RPMI8226 (cell line): ENCODE data around the gene LHX3.

Source experiments
- DNase-seq: peaks from one replicate; pipeline ENCODE4 v3.0.0-alpha.2; 2015

Gene LHX3

DNA sequence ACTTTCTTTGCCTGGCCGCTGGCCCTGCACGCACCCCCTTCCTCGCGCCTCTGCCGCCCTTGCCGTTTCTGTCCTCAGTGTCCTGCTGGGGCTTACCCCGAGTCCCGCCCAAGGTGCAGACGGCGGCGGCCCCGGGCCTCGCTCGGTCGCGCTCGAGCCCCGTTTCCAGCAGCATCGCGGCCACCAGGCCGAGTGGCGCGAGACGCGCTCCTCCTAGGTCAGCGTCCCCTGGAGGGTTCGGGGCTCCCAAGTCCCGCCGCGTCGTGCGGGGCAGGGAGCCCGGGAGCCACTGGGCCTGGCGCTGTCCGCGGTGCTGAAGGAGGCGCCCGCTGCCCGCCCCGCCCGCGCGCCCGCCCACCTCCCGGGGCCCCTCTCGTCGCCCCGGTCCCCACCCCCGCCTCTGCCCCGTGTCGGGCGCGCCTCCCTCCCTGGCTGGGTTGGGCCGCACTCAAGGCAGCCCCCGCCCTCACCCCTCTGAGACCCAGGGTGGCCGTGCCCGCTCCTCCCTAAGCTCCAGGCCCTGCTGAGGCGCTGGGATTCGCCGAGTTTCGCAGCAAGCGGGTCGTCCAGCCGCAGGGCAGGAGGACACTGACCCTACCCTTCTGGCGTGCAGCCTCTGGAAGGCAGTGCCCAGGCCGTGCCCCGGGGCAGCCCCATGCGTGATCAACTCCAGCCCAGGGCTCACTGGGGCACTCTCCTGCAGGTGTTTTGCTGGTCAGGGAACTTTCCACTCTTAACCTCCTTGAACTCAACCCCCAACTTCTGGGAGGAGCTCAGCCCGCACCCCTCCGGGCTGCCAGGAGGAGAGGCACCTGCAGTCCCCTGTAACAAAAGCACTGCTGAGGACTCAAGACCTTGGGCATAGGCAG lies at the start of gene LHX3:
Gene LHX3 (minus strand): TSS at position 291 of the 869 bp plus-strand sequence. CDS start 116 bp downstream, at position 175.
- DNase-seq: peak; percentile 42

DNA sequence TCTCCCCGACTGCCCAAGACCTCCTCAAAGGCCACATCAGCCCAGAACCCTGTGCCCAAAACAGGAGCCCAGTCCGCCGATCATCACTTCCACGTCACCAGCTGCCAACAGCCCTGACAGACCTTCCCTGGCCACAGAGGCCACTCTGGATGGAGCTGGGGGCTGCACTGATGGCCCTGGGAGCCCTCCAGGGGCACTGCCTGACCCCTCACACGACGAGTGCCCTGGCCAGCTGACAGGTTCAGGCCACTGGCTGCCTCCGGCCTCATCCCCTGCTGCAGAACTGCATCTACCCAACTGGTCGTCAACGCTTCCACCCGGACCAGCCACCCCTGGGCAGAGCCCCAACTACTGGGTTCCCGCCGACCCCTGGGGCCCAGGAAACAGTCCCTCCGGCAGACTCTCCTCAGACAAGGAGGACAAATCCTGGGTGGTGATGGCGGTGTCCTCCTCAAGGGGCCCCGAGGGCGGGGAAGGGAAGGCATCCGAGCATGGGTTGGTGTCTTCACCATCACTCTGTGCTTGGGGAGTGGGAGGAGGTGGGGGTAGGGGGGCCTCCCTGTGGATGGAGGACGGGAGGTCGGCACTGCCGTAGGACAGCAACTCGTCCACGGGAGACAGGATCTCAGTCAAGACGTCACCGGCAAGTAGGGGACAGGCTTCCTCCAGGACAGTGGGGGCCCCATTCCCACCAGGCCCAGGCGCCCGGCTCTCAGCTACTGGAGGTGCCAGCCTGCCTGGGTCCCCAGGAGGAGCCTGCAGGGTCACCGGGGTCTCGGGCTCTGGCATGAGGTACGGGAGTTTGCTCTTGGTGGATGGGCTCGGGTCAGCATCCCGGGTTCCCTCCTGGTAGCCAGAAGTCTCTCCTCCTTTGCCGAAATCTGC lies 48.6 kb upstream of the LHX3 start:
- no peak for DNase-seq

DNA sequence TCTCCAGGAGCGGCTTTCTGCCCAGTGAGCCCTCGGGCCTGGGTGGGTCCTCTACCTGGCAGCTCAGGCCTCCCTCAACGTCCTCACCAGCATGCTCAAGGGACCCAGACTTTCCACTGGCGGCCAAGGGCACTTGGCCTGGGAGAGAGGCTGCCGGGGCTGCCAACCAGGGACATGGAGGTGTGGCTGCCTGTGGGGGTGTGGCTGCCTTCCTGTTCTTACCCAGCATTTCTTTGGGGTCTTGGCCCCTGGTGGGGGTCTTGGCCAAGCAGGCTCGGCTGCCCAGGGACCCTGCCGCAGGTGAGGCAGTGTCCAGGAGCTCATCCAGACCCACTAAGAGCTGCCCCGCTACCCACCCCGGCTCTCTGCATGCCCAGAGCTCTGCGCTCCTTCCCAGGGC lies 47.9 kb upstream of the LHX3 start:
- DNase-seq: no peak

DNA sequence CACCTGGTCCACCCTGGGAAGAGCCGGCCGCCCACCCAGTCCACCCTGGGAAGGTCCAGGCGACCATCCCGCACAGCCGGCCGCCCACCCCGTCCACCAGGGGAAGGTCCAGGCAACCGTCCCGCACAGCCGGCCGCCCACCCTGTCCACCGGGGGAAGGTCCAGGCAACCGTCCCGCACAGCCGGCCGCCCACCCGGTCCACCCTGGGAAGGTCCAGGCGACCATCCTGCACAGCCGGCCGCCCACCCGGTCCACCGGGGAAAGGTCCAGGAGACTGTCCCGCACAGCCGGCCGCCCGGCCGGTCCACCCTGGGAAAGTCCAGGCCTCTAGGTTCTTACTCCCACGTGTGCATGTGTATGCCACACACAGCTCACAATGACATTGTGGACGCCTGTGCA lies 47.4 kb upstream of the LHX3 start:
- no peak for DNase-seq

DNA sequence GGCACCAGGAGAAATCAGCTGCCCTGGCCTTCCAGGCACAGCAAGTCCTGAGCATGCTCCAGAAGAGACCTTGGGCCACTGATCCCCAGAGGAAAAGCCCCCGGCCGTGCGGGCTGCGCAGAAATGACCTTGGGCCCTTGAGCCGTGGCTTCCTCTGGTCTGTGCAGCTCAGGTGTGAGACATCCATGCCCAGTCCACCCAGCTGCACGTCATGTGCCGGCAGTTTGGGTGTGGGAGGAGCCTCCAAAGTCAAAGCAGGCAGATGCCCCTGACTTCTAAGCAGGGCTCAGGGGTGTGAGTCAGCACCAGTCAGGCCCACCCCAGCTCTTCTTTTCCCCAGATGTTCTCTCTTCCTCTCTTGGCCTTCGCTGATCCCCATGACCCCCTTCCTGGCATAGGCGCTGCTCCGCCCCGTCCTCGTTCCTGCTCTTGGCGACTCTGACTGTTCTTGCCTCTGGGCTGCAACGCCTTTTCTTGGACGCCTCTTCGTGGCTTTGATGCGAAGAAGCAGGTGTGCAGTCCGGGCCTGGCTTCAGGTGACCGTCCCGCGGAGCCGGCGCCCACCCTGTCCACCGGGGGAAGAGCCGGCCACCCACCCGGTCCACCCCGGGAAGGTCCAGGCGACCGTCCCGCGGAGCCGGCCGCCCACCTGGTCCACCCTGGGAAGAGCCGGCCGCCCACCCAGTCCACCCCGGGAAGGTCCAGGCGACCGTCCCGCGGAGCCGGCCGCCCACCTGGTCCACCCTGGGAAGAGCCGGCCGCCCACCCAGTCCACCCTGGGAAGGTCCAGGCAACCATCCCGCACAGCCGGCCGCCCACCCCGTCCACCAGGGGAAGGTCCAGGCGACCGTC lies 46.6 kb upstream of the LHX3 start:
- DNase-seq: peak; percentile 80

DNA sequence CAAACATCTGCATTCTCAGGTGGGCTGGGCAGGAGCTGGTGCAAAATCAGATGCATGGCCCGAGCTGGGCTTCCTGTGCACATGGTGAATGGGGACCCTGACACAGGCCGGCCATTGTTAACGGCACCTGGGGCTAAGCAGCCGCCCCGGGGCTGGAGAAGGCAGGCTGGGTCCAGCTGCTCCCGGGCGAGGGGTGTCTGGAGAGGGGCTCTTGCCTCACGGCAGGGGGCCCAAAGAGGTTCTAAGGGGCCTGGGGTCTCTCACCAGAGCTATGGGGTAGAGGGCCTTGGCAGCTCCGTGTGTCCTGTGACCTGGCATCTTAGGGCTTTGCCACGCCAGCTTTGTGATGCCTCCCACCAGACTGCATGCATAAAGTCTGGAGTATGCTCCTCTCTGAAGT lies 45.7 kb upstream of the LHX3 start:
- DNase-seq: no peak

DNA sequence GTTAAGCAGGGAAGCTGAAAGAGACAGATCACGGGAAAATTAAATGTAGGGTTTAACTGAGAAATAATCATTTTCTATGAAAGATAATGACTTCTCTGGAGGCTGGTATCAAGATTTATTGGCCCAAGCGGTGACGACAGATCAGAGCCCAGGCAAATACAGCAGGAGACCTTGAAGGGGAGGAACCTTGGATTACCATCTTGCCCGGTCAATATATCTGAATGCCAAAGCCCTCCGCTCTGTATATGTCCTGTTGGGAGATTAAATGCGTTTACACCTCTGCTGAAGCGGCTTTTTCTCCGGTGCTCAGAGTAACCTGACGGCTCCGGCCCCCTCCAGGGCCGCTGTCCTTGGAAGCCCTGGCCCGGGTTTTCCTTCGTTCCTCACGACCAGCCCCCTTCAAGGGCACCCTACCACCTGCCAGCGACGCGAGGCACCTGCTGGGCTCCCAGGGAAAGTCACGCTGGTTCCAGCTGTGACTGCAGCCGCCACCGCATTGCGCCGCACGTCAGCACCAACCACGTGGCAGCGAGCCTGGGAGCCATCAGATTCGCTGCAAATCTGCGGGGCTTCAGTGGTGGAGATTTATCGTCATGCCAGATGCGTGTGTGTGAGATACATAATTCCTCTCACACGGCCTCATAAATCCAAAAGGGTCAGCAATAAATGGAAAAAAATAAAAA lies 45.1 kb upstream of the LHX3 start:
- DNase-seq: no peak

DNA sequence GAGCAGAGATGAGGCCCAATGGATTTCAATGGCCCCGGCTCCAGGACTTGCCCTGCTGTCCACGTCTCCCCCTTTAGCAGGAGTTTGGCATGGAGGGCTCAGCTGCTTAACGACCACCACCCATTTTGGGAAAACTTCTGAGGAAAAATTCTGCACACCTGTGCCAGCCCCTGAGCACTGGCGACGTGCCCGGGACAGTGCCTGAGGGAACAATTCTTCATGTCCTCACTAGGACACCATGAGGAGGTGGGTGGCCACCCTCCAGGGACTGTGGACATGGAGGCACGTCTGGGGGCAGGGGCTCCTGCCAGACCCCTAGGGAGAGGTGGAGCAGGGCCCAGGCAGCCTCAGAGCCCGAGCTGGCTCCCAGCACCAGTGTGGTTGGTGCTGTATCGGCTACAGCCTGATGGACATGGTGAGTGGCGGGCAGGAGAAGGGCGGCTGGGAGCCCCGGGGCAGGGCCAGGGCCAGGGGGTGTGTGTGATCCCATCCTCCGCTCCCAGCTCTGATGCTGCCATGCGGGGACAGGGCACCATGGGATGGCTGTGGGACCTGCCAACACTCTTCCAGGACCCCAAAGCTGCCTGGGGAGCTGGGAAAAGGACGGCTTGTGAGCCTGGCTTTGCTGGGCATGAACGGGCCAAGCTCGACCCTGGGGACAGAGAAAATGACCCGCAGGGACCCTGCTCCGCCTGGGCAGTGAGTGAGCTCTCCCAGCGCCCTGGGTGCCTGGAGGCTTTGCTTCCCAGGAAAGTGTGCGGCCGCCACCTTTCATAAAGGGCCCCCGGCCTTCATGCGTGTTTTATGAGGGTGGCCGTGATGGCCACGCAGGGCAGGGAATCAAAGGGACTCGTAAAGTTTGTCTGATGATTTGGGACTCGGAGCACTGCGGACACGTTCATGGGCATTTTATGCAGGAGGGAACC lies 44.3 kb upstream of the LHX3 start:
- no peak for DNase-seq

DNA sequence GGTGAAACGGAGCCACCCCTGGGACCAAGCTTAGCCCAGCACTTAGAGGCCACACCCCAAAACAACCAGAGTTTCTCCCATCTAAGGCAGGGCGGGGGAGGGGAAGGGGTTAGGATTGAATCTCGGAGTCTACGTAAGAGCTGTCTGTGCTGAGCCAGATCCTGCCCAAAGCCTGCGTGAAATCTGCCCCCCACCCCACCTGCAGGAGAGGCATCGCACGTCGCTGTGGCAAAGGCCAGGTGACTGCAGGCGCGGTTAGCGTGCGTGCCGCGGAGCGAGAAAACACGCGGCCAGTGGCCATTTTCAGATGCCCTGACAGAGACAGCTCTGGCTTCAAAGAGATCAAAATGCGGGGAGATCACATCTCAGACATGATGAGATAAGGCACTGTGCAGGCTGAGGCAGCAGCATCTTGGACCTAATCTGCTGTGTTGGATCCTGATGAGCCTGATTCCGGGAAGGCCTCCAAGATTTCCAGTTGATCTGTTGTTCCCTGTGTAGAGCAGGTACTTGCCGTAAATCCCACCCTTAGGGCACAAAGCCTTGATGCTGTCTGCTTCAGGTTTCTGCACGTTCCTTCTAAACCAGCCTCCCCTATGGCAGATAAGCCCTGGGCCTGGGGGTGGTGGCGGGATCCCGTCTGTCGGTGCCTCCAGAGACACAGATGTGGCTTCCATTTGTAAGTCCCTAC lies 43.2 kb upstream of the LHX3 start:
- peak; percentile 2 for DNase-seq

DNA sequence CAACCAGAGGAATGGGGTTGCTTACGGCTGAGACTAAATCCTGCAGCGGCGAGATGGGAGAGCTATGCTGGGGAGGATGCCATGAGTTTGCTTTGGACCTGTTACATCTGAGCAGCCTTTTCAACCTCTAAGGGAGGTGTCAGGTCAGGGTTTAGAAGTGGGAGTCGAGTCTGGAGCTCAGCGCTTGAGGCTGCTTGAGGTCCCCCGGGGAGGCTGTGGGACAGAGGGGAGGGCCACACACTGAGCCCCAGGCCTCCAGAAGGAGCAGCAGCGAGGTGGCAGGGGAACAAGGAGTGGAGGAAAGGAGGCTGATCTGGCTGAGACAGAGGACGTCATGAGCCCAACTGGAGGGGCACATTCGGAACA lies 42.6 kb upstream of the LHX3 start:
- DNase-seq: peak; percentile 2

DNA sequence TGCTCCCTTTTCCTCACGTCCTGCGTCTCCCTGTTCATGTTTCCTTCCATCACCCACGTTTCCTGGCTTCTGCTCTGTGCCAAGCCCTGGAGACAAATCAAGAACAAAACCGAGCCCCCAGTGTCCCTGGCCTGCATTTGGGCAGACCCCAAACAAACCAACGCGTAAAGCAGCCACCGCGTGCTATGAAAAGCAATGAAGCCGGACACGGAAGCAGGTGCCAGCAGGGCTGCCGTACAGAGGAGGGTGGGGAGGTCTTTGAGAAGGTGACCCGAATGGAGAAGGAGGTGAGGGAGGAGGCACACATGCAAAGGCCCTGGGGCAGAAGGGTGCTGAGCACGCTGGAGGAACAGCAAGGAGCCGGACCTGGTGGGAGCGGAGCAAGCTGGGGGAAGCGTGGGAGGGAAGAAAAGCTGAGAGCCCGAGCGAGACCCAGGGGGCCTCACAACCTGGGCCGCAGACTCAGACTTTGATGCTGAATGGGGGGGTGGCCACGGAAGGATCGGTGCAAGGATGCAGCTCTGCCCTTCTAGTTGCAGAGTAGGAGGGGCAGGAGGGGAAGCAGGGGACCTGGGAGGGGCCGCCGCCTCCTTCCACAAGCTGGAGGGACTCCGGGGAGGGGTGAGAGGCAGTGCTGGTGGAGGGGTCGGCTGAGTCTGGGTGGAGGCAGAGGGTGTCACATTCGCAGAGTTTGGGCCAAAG lies 42.1 kb upstream of the LHX3 start:
- DNase-seq: peak; percentile 2

DNA sequence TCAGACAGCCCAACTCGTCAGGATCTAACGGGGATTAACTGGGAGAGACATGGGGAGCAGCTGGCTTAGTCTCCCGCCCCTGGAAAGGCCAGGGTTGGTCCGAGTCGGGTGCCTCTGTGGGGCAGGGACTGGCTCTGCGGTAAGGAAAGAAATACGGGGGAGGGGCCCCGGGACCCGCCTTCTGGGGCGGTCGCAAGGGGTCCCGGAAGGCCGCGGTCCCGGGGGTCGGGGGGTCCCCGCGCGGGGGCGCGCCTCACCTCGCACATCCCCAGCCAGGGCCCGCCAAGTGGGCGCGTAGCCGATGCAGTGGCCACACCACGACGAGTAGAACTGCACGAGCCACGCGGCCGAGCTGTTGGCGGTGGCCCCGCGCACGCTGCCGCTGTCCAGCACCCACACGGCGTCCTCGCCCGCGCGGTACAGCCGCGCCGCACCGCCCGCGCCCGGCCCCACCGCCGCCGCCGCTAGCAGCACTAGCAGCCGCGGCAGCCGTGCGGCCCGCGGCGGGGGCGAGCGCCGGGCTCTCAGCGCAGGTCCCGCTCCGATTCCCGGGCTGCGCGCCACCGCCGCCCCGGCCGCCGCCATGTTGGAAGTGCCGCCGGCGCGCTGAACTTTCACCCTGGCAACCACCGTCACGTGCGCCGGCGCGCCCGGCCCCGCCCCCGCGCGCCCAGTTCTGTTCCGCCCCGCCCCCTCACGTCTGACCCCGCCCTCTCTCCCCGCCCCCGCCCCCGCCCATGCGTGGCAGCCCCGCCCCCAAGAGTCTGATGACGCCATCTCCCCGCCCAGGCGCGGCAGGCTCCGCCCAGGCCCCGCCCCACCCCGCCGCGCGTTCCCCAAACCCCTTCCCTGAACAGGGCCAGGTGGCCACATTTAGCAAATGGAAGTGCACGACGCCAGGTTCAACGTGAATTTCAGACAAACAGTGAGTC lies 40.6 kb upstream of the LHX3 start, which contains the start of gene QSOX2:
Gene QSOX2 (minus strand): TSS at position 594 of the 932 bp plus-strand sequence. CDS start 9 bp downstream, at position 585.
- DNase-seq: peak; percentile 91

DNA sequence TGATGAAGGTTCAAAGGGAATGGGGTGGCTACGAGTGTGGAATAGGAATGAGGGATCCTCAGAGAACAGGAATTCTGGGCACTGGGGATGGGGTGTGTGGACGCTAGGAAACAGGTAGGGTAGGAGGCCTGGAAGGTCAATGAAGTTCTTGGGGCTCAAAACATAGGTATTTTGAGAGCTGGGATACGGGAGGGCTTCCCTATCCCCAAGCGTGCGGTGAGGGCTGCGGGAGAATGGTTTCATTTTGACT lies 40.0 kb upstream of the LHX3 start:
- no peak for DNase-seq

DNA sequence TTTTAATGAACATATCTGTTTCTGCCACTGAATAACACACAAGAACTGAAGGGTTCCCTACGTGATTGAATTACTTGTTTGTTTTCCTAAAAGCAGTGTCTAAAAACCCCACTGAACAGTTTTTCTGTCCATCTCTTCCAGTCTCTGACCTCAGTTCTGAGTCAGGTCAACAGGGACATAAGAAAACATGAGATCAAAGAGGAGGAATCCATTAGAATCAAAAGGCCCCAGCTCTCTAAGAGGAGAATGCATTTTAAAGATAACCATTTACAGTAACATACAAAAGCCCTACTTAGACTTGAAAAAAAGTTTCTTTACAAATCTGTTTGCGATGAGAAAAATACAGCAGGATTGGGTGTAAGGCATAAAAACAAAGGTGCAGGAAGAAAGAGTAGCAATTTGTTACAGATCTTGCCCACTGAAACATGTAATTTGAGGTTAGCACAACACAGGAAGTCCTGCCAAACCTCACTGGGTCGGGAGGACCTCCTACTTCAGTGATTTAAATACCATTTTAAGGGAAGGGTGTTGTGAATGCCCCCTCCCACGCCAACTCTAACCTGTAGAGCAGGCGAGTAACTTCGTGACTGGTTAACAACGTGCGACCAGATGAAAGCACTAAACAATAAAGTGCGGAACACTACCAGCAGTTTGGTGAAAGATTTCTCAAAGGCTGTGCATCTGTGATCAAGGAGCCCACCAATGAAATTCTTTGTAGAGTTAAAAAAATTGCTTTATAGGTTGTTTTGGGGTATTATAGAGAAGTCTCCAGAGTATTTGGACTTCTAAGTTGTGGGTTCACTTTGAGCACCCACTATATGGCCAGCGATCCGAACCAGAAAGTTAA lies 39.4 kb upstream of the LHX3 start:
- peak; percentile 2 for DNase-seq

DNA sequence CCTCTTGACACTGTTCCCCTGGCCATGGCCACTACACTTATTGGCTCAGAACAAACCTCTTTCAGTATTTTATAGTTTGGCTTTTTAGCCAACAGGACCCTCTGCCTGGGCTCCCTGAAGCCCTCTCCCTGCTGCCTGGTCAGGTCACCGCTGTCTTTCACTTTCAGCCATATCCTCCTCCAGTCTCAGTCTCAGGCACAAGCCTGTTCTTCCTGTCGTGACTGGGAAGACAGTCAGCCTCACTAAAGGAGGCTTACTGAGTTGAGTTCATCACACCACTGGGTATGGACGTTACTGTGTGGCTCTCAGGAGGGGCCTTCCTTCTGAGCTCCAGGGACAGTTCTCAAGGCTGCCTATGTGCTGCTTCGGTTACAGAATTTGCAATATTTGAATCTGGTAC lies 38.7 kb upstream of the LHX3 start:
- no peak for DNase-seq

DNA sequence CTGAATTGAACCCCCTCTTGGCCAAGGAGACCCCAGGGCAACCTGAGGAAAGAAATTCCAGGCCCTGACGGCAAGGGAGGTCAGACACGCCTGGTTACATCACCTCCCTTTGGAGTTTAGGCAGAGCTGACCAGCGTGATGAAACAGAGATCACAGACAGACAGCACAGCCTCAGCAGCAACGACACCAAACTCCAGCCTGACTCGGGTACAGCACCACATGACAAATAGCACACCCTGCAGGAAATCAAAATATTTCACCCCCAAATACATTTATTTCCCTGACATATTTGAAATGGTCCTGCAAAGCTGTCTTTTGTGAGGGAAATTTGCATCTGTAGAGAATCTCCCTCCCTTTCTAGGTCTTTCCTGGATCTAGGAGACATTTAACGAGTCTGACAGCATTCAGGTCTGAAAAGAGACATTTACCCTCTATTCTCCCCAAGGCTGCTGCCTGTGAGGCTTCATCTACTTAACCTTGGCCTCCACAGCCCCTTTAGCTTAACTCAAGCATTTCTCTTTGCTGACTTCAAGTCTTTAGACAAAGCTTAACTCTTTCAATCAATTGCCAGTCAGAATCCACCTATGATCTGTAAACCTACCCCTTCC lies 38.1 kb upstream of the LHX3 start:
- DNase-seq: peak; percentile 6

DNA sequence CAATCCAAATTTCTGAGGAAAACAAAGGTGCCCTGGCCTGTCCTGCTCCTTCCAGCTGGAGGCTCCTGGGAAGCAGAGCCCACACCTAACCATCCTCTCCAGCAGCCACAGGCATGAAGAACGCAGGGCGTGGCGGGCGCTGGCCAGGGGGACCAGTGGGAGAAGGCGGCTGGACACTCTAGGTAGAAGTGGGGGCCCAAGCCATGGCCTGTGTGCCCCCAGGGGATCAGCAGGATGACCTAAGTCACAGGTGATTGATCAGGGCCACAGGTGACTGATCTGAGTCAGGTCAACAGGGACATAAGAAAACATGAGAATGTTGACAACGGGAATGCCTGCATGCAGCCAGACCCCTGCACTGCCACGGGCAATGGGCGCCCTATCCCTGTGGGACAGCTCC lies 37.3 kb upstream of the LHX3 start:
- no peak for DNase-seq

DNA sequence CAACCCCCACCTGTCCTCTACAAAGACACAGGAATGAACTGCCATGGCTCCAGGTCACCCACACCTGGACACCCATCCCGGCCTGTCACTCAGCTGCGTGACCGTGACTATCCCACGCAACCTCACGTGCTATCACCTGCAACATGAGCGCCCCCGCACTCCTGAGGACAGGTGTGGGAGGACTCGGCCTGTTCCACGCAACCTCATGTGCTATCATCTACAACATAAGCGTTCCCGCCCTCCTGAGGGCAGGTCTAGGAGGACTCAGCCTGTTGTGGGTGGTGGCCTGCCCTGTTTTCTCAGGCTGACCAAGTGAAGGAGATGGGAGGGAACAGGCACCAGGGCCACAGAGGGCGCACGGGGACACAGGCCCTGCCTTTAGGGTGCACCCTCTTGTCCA lies 36.6 kb upstream of the LHX3 start:
- no peak for DNase-seq
